SU-DHL-6 (cell line): ENCODE data around the gene HNRNPU.

Experiments used
- EZH2phosphoT487 ChIP-seq: fragments of 200-600 bp; sonication (generic), shearing (Covaris generic); conservative IDR thresholded peaks from 2 replicates; pipeline ENCODE4 v1.6.1; 2018; ENCODE audit warnings: mild to moderate bottlenecking, antibody characterized with exemption, low read length, moderate library complexity, mixed read lengths
- TF ChIP-seq, protein P1 (sequence below): fragments of 200-600 bp; sonication (generic); IDR thresholded peaks from one replicate; pipeline ENCODE4 v1.5.1; 2017; ENCODE audit warnings: antibody characterized with exemption, mild to moderate bottlenecking, low read length, moderate library complexity; ENCODE audit not compliant: insufficient read depth, poor library complexity, severe bottlenecking

DNA sequence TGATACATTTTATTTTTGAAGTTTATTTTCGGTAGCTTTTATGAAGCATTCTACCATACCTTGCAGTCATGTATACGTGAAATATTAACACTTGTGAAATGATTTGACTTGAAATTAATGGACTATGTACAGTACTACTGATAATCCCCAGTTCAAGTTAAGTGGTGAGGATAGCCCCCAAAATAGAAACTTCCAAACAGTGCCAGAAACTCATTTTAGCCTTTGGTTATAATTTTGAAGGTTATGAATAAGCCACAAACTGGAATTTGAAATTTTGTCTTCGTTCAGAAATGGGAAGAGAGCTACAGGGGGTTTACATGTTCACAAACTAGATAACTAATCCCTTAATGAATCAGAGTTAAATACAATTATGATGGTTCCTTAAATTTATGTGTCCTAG lies 1.5 kb upstream of the HNRNPU start:
- TF ChIP-seq, protein P1, sequence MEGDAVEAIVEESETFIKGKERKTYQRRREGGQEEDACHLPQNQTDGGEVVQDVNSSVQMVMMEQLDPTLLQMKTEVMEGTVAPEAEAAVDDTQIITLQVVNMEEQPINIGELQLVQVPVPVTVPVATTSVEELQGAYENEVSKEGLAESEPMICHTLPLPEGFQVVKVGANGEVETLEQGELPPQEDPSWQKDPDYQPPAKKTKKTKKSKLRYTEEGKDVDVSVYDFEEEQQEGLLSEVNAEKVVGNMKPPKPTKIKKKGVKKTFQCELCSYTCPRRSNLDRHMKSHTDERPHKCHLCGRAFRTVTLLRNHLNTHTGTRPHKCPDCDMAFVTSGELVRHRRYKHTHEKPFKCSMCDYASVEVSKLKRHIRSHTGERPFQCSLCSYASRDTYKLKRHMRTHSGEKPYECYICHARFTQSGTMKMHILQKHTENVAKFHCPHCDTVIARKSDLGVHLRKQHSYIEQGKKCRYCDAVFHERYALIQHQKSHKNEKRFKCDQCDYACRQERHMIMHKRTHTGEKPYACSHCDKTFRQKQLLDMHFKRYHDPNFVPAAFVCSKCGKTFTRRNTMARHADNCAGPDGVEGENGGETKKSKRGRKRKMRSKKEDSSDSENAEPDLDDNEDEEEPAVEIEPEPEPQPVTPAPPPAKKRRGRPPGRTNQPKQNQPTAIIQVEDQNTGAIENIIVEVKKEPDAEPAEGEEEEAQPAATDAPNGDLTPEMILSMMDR = no peak
- no peak for TF ChIP-seq EZH2phosphoT487
